Measurements from ENCODE around the gene TNS2.

DNA sequence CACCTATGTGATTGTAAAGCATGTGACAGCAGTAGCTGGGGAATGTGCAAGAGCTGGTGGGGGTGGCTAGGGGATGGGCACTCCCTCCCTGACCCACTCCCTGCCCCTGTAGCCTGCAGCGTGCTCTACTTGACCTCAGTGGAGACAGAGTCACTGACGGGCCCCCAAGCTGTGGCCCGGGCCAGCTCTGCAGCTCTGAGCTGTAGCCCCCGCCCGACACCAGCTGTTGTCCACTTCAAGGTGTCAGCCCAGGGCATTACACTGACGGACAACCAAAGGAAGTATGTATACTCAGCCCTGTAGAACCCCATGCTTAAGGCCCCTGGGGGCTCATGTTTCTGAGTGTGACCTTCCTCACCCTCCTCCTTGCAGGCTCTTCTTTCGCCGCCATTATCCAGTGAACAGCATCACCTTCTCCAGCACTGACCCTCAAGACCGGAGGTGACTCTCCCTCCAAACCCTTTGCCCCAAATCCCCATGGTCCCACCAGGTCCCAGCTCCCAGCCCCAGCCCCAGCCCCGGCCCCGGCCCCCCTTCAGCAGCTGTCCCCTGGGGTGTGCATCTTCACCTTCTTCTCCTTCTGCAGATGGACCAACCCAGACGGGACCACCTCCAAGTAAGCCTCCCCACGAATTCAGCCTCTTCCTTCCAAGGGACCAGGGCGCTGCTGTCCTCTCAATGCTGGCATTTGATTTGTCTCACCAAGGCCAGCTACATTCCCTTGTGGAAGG lies 13.3 kb downstream of the TNS2 start:
- TF ChIP-seq, protein P1, sequence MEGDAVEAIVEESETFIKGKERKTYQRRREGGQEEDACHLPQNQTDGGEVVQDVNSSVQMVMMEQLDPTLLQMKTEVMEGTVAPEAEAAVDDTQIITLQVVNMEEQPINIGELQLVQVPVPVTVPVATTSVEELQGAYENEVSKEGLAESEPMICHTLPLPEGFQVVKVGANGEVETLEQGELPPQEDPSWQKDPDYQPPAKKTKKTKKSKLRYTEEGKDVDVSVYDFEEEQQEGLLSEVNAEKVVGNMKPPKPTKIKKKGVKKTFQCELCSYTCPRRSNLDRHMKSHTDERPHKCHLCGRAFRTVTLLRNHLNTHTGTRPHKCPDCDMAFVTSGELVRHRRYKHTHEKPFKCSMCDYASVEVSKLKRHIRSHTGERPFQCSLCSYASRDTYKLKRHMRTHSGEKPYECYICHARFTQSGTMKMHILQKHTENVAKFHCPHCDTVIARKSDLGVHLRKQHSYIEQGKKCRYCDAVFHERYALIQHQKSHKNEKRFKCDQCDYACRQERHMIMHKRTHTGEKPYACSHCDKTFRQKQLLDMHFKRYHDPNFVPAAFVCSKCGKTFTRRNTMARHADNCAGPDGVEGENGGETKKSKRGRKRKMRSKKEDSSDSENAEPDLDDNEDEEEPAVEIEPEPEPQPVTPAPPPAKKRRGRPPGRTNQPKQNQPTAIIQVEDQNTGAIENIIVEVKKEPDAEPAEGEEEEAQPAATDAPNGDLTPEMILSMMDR (conservative IDR thresholded peaks at IDR 0.05; ENCODE audit: low read depth in 2 of 2): no peak
- TF ChIP-seq, protein P2, sequence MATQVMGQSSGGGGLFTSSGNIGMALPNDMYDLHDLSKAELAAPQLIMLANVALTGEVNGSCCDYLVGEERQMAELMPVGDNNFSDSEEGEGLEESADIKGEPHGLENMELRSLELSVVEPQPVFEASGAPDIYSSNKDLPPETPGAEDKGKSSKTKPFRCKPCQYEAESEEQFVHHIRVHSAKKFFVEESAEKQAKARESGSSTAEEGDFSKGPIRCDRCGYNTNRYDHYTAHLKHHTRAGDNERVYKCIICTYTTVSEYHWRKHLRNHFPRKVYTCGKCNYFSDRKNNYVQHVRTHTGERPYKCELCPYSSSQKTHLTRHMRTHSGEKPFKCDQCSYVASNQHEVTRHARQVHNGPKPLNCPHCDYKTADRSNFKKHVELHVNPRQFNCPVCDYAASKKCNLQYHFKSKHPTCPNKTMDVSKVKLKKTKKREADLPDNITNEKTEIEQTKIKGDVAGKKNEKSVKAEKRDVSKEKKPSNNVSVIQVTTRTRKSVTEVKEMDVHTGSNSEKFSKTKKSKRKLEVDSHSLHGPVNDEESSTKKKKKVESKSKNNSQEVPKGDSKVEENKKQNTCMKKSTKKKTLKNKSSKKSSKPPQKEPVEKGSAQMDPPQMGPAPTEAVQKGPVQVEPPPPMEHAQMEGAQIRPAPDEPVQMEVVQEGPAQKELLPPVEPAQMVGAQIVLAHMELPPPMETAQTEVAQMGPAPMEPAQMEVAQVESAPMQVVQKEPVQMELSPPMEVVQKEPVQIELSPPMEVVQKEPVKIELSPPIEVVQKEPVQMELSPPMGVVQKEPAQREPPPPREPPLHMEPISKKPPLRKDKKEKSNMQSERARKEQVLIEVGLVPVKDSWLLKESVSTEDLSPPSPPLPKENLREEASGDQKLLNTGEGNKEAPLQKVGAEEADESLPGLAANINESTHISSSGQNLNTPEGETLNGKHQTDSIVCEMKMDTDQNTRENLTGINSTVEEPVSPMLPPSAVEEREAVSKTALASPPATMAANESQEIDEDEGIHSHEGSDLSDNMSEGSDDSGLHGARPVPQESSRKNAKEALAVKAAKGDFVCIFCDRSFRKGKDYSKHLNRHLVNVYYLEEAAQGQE (IDR thresholded peaks at IDR 0.05; ENCODE audit: unreplicated experiment): no peak
- TF ChIP-seq EZH2 (IDR thresholded peaks at IDR 0.05; ENCODE audit: low read depth, unreplicated experiment): no peak
- TF ChIP-seq STAT1 (IDR thresholded peaks at IDR 0.05; ENCODE audit: unreplicated experiment): no peak
- TF ChIP-seq JUNB (IDR thresholded peaks at IDR 0.05; ENCODE audit: unreplicated experiment): no peak

Data from GM23338 (cell line).